HEK293 (cell line): ENCODE measurements around the gene CMKLR1.
A peak's percentile ranks its signal among the peaks of the same experiment; 100 is the strongest.

Source experiments
- CTCF ChIA-PET: fragments of 350-600 bp; formaldehyde crosslinking; extraction: SDS; loops from one replicate; lab custom pipeline; 2021; ENCODE audit warnings: antibody characterized with exemption; lab: Yijun Ruan, JAX
- POLR2A ChIA-PET: fragments of 300-600 bp; formaldehyde crosslinking; extraction: SDS; loops from one replicate; lab custom pipeline; 2020; ENCODE audit warnings: antibody characterized with exemption, inconsistent platforms; lab: Yijun Ruan, JAX
- H3K27ac ChIP-seq: fragments of 200-500 bp; sonication (Bioruptor generic); 2 replicates; pipeline ENCODE4 v1.5.1; 2014; ENCODE audit warnings: low read depth, low read length, control low read depth, inconsistent platforms; ENCODE audit errors: extremely low read depth
- H3K36me3 ChIP-seq, 2 experiments: fragments of 200-500 bp in 1 of 2; sonication (Bioruptor generic) in 1 of 2; 1 replicate in 1 of 2; 2 replicates in 1 of 2; pipeline ENCODE4 v1.5.1; 2014 to 2017; ENCODE audit warnings: inconsistent platforms in 2 of 2, low read length in 2 of 2; ENCODE audit not compliant: control insufficient read depth in 2 of 2, insufficient read depth in 1 of 2
- H3K4me1 ChIP-seq: fragments of 200-500 bp; sonication (Bioruptor generic); 2 replicates; pipeline ENCODE4 v1.5.1; 2014; ENCODE audit warnings: mild to moderate bottlenecking, low read length, inconsistent platforms; ENCODE audit not compliant: control insufficient read depth, insufficient read depth
- H3K4me3 ChIP-seq: 2 replicates; pipeline ENCODE4 v1.5.1; 2011; ENCODE audit warnings: low read depth, mild to moderate bottlenecking, control low read depth, low read length, moderate library complexity
- H3K9me3 ChIP-seq: fragments of 200-500 bp; sonication (Bioruptor generic); 2 replicates; pipeline ENCODE4 v1.5.1; 2014; ENCODE audit warnings: low read depth, low read length, inconsistent platforms; ENCODE audit not compliant: control insufficient read depth, insufficient read depth
- EGR2 ChIP-seq: fragments of 450-650 bp; formaldehyde crosslinking; IDR thresholded peaks from 2 replicates; pipeline ENCODE4 v1.5.1; 2016; ENCODE audit warnings: low read depth, missing biosample characterization, missing genetic modification characterization
- GFI1B ChIP-seq: fragments of 450-650 bp; formaldehyde crosslinking; IDR thresholded peaks from 2 replicates; pipeline ENCODE4 v1.5.1; 2016; ENCODE audit warnings: missing biosample characterization, missing genetic modification characterization
- OSR2 ChIP-seq: fragments of 450-650 bp; formaldehyde crosslinking; IDR thresholded peaks from 2 replicates; pipeline ENCODE4 v1.5.1; 2016; ENCODE audit warnings: missing biosample characterization, missing genetic modification characterization
- SCRT2 ChIP-seq: fragments of 450-650 bp; formaldehyde crosslinking; IDR thresholded peaks from 2 replicates; pipeline ENCODE4 v1.5.1; 2016; ENCODE audit warnings: missing biosample characterization, missing genetic modification characterization
- ZBTB48 ChIP-seq: fragments of 450-650 bp; formaldehyde crosslinking; IDR thresholded peaks from 2 replicates; pipeline ENCODE4 v1.5.1; 2016; ENCODE audit warnings: missing biosample characterization, missing genetic modification characterization
- ZFHX2 ChIP-seq: fragments of 450-650 bp; formaldehyde crosslinking; conservative IDR thresholded peaks from 2 replicates; pipeline ENCODE4 v1.5.1; 2016; ENCODE audit warnings: missing biosample characterization, missing genetic modification characterization
- ZNF10 ChIP-seq: fragments of 450-650 bp; formaldehyde crosslinking; IDR thresholded peaks from 2 replicates; pipeline ENCODE4 v1.5.1; 2017; ENCODE audit warnings: missing biosample characterization, missing genetic modification characterization
- ZNF121 ChIP-seq: fragments of 450-650 bp; formaldehyde crosslinking; IDR thresholded peaks from 2 replicates; pipeline ENCODE4 v1.5.1; 2016; ENCODE audit warnings: missing biosample characterization, missing genetic modification characterization
- ZNF133 ChIP-seq: fragments of 450-650 bp; formaldehyde crosslinking; IDR thresholded peaks from 2 replicates; pipeline ENCODE4 v1.5.1; 2016; ENCODE audit warnings: missing biosample characterization, missing genetic modification characterization
- ZNF155 ChIP-seq: fragments of 450-650 bp; formaldehyde crosslinking; IDR thresholded peaks from 2 replicates; pipeline ENCODE4 v1.5.1; 2016; ENCODE audit warnings: missing biosample characterization, missing genetic modification characterization
- ZNF169 ChIP-seq: fragments of 450-650 bp; formaldehyde crosslinking; IDR thresholded peaks from 2 replicates; pipeline ENCODE4 v1.5.1; 2016; ENCODE audit warnings: missing biosample characterization, missing genetic modification characterization
- ZNF2 ChIP-seq: fragments of 450-650 bp; formaldehyde crosslinking; IDR thresholded peaks from 2 replicates; pipeline ENCODE4 v1.5.1; 2016; ENCODE audit warnings: missing biosample characterization, missing genetic modification characterization
- ZNF248 ChIP-seq: fragments of 450-650 bp; formaldehyde crosslinking; IDR thresholded peaks from 2 replicates; pipeline ENCODE4 v1.5.1; 2017; ENCODE audit warnings: missing biosample characterization, missing genetic modification characterization
- ZNF292 ChIP-seq: fragments of 450-650 bp; formaldehyde crosslinking; IDR thresholded peaks from 2 replicates; pipeline ENCODE4 v1.5.1; 2016; ENCODE audit warnings: low read depth, missing biosample characterization, missing genetic modification characterization, borderline replicate concordance
- ZNF391 ChIP-seq: fragments of 450-650 bp; formaldehyde crosslinking; IDR thresholded peaks from 2 replicates; pipeline ENCODE4 v1.5.1; 2016; ENCODE audit warnings: low read depth, missing biosample characterization, missing genetic modification characterization, borderline replicate concordance
- ZNF544 ChIP-seq: fragments of 450-650 bp; formaldehyde crosslinking; IDR thresholded peaks from 2 replicates; pipeline ENCODE4 v1.5.0; 2017; ENCODE audit warnings: missing biosample characterization, missing genetic modification characterization
- ZNF677 ChIP-seq: fragments of 450-650 bp; IDR thresholded peaks from 2 replicates; pipeline ENCODE4 v1.5.0; 2018; ENCODE audit warnings: missing biosample characterization, mild to moderate bottlenecking, missing genetic modification characterization, moderate library complexity
- ZNF792 ChIP-seq: fragments of 450-650 bp; formaldehyde crosslinking; IDR thresholded peaks from 2 replicates; pipeline ENCODE4 v1.5.1; 2016; ENCODE audit warnings: missing biosample characterization, missing genetic modification characterization
- TF ChIP-seq, protein P1 (sequence below): fragments of 450-650 bp; formaldehyde crosslinking; IDR thresholded peaks from 2 replicates; pipeline ENCODE4 v1.5.1; 2016; ENCODE audit warnings: missing biosample characterization, missing genetic modification characterization
- TF ChIP-seq, protein P2 (sequence below): fragments of 450-650 bp; formaldehyde crosslinking; IDR thresholded peaks from 2 replicates; pipeline ENCODE4 v1.5.1; 2016; ENCODE audit warnings: missing biosample characterization, missing genetic modification characterization
- TF ChIP-seq, protein P3 (sequence below): fragments of 450-650 bp; formaldehyde crosslinking; IDR thresholded peaks from 2 replicates; pipeline ENCODE4 v1.5.1; 2016; ENCODE audit warnings: missing biosample characterization, missing genetic modification characterization

The CMKLR1 gene

GRCh38 chr12:108361606-108362005 is 22.5 kb upstream of the CMKLR1 start (continued):
- TF ChIP-seq, protein P1, sequence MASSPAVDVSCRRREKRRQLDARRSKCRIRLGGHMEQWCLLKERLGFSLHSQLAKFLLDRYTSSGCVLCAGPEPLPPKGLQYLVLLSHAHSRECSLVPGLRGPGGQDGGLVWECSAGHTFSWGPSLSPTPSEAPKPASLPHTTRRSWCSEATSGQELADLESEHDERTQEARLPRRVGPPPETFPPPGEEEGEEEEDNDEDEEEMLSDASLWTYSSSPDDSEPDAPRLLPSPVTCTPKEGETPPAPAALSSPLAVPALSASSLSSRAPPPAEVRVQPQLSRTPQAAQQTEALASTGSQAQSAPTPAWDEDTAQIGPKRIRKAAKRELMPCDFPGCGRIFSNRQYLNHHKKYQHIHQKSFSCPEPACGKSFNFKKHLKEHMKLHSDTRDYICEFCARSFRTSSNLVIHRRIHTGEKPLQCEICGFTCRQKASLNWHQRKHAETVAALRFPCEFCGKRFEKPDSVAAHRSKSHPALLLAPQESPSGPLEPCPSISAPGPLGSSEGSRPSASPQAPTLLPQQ (tag by site-specific recombination), result no peak
- TF ChIP-seq ZNF248 (no peak), ZNF121 (no peak), ZNF544 (tag by site-specific recombination) (no peak), ZNF792 (tag by site-specific recombination) (no peak)
- TF ChIP-seq, protein P2, sequence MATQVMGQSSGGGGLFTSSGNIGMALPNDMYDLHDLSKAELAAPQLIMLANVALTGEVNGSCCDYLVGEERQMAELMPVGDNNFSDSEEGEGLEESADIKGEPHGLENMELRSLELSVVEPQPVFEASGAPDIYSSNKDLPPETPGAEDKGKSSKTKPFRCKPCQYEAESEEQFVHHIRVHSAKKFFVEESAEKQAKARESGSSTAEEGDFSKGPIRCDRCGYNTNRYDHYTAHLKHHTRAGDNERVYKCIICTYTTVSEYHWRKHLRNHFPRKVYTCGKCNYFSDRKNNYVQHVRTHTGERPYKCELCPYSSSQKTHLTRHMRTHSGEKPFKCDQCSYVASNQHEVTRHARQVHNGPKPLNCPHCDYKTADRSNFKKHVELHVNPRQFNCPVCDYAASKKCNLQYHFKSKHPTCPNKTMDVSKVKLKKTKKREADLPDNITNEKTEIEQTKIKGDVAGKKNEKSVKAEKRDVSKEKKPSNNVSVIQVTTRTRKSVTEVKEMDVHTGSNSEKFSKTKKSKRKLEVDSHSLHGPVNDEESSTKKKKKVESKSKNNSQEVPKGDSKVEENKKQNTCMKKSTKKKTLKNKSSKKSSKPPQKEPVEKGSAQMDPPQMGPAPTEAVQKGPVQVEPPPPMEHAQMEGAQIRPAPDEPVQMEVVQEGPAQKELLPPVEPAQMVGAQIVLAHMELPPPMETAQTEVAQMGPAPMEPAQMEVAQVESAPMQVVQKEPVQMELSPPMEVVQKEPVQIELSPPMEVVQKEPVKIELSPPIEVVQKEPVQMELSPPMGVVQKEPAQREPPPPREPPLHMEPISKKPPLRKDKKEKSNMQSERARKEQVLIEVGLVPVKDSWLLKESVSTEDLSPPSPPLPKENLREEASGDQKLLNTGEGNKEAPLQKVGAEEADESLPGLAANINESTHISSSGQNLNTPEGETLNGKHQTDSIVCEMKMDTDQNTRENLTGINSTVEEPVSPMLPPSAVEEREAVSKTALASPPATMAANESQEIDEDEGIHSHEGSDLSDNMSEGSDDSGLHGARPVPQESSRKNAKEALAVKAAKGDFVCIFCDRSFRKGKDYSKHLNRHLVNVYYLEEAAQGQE, result no peak
- TF ChIP-seq, all 188 proteins: peak for 0

DNA sequence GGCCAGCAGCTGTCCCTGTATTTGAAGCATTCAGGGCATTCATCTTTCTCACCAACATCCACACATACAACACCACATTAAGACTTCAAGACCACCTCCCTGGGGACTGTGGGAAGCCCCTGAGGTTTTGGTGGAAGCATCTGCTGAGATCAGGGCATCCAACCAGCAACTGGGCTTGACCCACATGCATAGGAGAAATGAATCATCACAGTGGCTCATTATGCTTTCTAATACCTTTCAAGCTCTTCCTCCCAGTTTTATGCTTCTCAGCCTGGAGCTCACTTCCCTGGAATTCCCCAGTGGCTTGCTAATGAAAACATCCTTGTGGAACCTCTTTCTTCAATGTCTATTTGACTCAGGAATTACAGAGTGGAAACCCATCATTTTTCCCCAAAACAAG is 21.4 kb upstream of the CMKLR1 start:
- Histone ChIP-seq H3K4me3 (no peak overlapping the region), H3K9me3 (no peaks in the 10 kb centered on the region), H3K27ac (no peak overlapping the region), H3K36me3 (no peaks in the 10 kb centered on the region), H3K4me1 (no peaks in the 10 kb centered on the region)
- ChIA-PET CTCF (no interaction called here), POLR2A (no interaction called here)
- TF ChIP-seq ZNF677 (tag by site-specific recombination), result no peak
- TF ChIP-seq ZNF133 (tag by site-specific recombination), result no peak

DNA sequence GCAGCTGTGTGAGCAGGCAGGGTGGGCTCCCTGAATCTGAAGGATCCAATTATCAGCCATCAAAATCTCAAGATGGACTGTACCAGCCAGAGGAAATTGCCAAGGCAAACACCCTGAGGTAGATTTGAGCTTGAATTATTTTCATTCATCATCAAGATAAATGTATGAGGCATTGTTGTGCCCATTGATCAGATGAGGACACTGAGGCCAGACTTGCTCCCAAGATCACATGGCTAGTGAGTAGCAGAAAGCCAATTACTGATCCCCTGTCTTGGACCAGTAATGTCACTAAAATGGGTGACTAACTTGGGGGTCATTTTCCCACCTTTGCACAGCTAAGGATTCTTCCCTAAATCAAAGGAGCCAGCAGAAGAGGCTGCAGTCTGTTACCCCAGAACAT is 20.9 kb upstream of the CMKLR1 start:
- H3K27ac ChIP-seq, result no peak overlapping the region
- POLR2A ChIA-PET, result interaction anchor here (0.6 kb wide), 1 partner anchor 385 kb away, joined by 4 read pairs; no protein-coding TSS in a partner anchor
- TF ChIP-seq OSR2 (tag by site-specific recombination), result no peak
- TF ChIP-seq ZNF292 (tag by site-specific recombination), result no peak
- TF ChIP-seq GFI1B (tag by site-specific recombination), result no peak
- no peak for TF ChIP-seq ZNF2 (tag by site-specific recombination)
- no peak for TF ChIP-seq ZNF391
- no peaks in the 10 kb centered on the region for H3K4me1 ChIP-seq
- H3K9me3 ChIP-seq, result no peaks in the 10 kb centered on the region
- CTCF ChIA-PET, result no interaction called here
- no peaks in the 10 kb centered on the region for H3K36me3 ChIP-seq
- H3K4me3 ChIP-seq, result no peak overlapping the region

- POLR2A ChIA-PET, result no interaction called here
- no peak overlapping the region for H3K27ac ChIP-seq
- CTCF ChIA-PET, result no interaction called here
These were observed 19.5 kb upstream of the CMKLR1 start for GRCh38 chr12:108358580-108358965.

More at GRCh38 chr12:108358580-108358965, 19.5 kb upstream of the CMKLR1 start:
- TF ChIP-seq ZBTB48 (no peak), EGR2 (tag by site-specific recombination) (peak; percentile 80), SCRT2 (tag by site-specific recombination) (no peak), ZFHX2 (tag by site-specific recombination) (peak; percentile 73), ZNF10 (tag by site-specific recombination) (no peak), ZNF169 (tag by site-specific recombination) (no peak), ZNF155 (no peak)
- TF ChIP-seq, protein P3, sequence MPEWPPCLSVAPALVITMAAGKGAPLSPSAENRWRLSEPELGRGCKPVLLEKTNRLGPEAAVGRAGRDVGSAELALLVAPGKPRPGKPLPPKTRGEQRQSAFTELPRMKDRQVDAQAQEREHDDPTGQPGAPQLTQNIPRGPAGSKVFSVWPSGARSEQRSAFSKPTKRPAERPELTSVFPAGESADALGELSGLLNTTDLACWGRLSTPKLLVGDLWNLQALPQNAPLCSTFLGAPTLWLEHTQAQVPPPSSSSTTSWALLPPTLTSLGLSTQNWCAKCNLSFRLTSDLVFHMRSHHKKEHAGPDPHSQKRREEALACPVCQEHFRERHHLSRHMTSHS (tag by site-specific recombination), result no peak
- Histone ChIP-seq H3K9me3 (no peaks in the 10 kb centered on the region), H3K4me1 (no peaks in the 10 kb centered on the region), H3K36me3 (no peaks in the 10 kb centered on the region), H3K4me3 (no peak overlapping the region)
